ENCODE data around the gene SP140L.
"Not testable (repeated sequence)": the region's sequence is repeated elsewhere in the genome, so short reads cannot be mapped to it uniquely, and the experiment has no call there.

The SP140L gene

DNA sequence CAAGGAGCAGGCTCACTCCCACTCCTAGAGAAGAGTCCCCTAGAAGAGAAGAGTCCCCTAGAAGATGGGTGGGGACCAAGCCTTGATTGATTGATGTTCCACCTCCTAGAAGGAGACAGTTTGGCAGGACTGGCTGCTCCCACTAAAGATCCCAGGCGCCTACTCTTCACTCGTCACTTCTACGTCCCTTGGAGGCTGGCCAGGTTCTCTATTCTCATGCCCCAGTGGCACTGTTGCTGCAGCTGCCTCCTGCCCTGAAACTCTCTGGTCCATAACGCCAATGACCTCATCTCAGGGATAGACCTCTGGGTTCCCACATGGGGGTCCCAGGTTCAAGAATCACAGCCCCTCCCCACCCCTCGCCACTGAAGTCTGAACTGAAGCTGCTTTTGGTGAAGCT is 2.5 kb upstream of the SP140L start:
- FAIRE-seq: no peak

- no peak for FAIRE-seq
Observed at GRCh38 chr2:230325316-230326243, 1.4 kb upstream of the SP140L start.

DNA sequence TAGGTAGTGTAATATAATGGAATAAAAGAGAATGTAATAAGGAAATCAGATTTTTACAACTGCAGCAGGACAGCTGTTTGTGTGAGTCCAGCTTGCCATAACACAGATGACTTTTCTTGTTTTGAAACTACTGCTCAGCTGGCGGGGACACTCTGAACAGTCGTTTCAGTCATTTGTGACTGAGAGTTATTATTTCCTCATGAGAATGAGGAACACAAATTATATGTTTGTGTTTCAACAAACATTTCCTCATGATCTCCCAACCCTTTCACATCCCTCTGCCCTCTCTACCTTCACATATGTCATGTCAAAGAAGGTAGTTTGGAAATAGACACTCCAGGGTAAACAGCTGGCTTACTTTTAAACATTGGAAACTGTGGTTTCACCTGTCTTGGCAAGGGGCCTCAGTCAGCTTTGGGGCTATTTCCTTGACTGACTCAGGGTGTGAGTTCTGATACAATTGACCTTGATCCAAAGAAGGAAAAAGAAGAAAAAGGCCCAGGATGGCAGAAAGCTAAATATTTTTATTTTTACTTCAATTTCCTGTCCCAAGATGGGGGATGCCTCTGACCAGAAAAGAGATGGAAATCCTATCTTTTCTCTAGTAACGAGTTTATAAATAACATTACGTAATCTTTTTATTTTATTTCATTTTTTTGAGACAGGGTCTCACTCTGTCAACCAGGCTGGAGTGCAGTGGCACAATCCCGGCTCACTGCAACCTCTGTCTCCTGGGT is 593 bp downstream of the SP140L start:
- no peak for FAIRE-seq

DNA sequence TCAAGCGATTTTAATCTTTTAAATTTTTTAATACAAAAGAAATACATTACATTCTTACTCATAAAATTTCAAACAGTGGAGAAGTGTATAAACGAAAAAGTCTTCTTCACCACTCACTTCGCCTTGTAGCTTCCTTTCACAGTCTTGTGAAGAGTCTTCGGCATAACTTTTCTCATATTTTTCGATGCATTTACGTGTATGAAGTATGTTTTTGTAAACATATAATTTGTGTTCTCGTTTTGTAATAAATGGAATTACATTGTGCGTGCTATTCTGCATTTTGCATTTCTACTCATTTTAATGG is 1.1 kb downstream of the SP140L start:
- FAIRE-seq: no peak

GRCh38 chr2:230329946-230330605 is 3.1 kb downstream of the SP140L start:
- no peak for FAIRE-seq

- no peak for FAIRE-seq
Observed at GRCh38 chr2:230330725-230331124, 3.7 kb downstream of the SP140L start.

DNA sequence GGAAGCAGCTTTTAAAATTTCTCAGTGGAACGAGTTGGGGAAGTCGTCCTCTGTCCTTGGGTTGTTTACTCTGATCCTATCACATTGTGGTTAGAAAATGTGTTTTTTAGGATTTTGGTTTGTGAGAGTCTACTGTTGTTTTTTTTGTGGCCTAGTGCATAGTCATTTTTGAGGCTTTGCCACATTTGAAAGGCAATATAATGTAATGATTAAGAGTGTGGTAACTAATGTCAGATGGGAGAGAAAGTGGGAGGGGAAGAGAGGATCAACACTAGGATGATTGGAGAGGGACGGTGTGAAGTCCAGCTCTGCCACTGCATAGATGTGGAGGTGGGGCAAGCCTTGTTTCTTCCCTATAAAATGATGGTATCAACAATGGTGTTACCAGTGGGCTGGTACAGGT is 8.5 kb downstream of the SP140L start:
- FAIRE-seq: no peak

GRCh38 chr2:230335864-230336506 is 9.0 kb downstream of the SP140L start:
- no peak for FAIRE-seq

- FAIRE-seq: not testable (repeated sequence)
Observed at GRCh38 chr2:230341936-230342528, 15.0 kb downstream of the SP140L start.

- not testable (repeated sequence) for FAIRE-seq
Observed at GRCh38 chr2:230343041-230343624, 16.1 kb downstream of the SP140L start.

GRCh38 chr2:230343747-230344146 is 16.8 kb downstream of the SP140L start:
- no peak for FAIRE-seq

DNA sequence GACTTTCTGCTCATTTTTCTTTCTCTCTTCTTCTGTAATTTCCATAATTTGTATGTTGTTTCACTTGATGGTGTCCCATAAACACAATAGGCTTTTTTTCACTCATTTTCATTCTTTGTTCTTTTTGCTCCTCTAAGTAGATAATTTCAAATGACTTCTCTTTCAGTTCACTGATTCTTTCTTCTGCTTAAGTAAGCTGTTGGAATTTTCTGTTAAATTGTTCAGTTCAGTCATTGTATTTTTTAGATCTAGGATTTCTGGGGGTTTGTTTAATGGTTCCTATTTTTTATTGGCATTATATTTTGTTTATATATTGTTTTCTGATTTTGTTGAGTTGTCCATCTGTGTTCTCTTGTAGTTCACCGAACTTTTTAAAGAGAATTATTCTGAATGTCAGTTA is 19.5 kb downstream of the SP140L start:
- FAIRE-seq: no peak

GRCh38 chr2:230346921-230347533 is 20.0 kb downstream of the SP140L start:
- no peak for FAIRE-seq

DNA sequence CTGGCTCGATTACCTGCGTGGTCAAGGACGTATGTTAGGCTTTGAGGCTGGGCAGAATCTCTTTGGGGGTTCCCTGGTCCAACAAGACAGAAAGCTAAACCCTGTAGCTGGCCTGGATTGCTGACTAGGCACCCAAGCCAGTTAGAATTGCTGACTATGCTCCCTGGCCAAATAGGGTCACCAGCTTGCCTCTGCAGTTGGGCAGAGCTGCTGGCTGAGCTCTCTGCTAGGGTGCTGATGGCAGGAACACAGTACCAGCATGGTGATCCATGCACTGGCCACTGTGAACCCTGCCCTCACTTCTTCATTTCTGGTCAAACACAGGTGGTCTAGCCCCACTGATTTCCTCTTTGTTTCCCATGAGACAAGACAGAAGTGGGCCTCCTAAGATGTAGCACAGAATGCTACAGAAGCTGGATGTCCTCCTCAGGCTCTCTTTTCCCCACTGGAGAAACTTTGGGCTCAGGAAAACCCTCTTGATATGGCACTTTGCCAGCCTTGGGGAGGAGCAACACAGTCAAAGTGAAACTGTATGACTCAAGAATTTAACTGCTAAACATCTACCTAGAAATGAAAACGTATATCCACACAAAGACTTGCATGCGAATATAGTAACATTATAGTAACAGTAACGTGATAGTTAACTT is 20.8 kb downstream of the SP140L start:
- FAIRE-seq: no peak

- no peak for FAIRE-seq
Observed at GRCh38 chr2:230348787-230349186, 21.8 kb downstream of the SP140L start.

DNA sequence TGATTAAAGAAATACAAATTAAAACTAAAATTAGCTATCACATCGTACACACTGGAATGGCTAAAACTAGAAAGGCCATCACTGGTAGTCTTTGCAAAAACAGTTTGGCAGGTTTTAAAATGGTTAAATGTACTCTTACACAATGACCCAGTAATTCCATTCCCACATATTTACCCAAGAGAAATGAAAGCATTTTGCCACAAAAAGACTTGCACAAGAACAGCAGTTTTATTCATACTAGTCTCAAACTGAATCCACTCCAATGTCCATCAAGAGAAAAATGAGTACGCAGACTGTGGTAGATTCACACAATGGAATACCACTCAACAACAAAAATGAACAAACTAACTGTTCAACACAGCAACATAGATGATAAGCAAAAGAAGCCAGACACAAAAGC is 29.1 kb downstream of the SP140L start:
- no peak for FAIRE-seq

DNA sequence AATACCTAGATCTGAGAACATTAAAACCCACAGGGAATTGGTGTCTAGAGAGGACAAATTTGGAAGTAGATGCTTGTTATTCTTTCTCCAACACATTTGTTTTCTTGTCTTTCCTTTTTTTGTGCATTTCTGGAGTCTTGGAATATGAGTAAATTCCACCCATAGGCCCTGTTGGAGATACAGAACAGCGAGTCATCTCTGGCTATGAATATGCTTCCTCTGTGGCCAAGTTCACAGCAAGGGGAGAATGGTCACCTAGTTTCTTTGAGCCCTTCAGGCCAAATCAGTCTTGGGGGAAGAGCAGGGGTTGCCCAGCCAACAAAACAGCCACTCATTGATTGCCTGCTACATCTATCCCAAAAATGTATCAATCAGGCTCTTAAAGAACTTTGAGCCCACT is 31.3 kb downstream of the SP140L start:
- FAIRE-seq: no peak

GRCh38 chr2:230360028-230360427 is 33.0 kb downstream of the SP140L start:
- FAIRE-seq: no peak

GRCh38 chr2:230362030-230362691 is 35.2 kb downstream of the SP140L start:
- FAIRE-seq: no peak

- FAIRE-seq: no peak
Observed at GRCh38 chr2:230382108-230382507, 55.1 kb downstream of the SP140L start.

DNA sequence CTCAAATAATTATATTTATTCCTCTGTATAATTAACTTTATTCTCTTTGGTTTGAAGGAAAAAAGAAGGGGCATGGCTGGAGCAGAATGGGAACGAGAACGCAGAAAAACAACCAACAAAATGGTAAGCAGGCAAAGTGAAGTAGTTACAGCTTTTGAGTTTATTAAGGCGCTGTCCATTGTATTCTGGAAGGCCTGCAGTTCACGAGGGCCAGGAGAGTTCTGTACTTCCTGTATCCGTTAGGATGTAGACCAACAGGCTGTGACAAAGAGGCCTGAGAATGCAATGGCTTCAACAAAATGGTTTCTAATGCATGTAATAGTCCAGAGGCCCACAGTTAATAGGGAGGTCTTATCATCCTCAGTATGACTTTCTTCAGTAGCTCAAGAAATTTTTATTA is 56.5 kb downstream of the SP140L start:
- FAIRE-seq: no peak

Measured in colon (tissue), 2 donors.